NK-92 (cell line): ENCODE data around the gene ATG7.
"Not testable (repeated sequence)": the region's sequence is repeated elsewhere in the genome, so short reads cannot be mapped to it uniquely, and the experiment has no call there.

Source experiments
- DNase-seq: peaks from one replicate; lab custom pipeline; 2025; ENCODE audit not compliant: unreplicated experiment; lab: John Stamatoyannopoulos, UW

ATG7 gene

DNA sequence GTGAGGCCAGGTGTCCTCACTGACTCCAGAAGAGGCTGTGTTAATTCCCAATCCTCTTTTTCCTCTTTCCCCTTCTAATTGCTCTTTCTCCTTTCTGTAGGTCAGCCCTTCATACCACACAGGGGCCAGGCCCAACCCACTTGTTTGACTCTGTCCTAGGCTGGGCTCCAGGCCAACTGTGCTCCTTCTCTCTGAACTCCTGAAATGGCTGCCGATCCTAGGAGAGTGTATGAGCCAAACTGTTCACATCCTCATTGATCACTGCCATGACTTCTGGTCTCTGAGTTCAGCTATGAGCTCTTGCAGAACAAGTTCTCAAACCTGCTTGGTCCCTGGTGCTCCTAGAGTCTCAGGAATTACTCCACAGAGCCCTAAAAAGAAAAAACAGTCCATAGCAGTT is 226.4 kb downstream of the ATG7 start:
- no peak for DNase-seq

DNA sequence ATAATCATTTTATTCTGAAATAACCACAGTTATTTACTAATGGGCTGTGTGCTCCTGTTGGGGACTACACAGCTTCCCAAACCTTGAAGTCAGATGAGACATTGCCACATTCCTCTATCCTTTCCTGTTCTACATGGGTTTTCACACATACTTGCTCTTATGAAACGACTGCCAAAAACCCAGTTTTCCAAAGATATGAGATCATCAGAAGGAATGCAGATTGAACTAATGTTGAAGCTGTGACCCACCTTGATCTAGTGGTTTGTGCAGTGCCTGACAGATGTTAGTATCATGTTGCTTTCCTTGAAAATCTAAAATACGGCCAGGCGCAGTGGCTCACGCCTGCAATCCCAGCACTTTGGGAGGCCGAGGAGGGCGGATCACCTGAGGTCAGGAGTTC is 226.9 kb downstream of the ATG7 start:
- no peak for DNase-seq

- not testable (repeated sequence) for DNase-seq
These were observed 230.2 kb downstream of the ATG7 start for GRCh38 chr3:11502413-11502812.

DNA sequence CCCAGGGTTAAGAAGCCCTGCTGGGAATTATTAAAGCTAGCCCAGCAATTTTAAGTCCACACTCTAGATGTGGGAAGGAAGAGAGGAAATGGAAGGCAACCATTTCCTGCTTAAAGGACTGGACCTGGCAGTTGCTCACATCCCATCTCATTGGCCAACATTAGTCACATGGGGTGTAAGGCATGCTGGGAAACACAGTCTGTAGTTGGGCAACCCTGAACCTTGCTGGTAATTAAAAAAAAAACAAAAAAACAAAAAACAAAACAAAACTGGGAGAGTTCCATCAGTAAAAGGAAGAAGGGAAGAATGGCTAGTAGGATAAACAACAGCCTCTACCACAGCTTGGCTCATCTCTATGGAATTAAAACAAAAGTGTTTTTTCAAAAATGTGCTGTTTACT is 235.5 kb downstream of the ATG7 start:
- DNase-seq = no peak

GRCh38 chr3:11508346-11509172 is 236.4 kb downstream of the ATG7 start:
- DNase-seq = no peak

GRCh38 chr3:11509173-11510000 is 237.2 kb downstream of the ATG7 start:
- no peak for DNase-seq

- no peak for DNase-seq
These were observed 237.8 kb downstream of the ATG7 start for GRCh38 chr3:11510001-11510340.

GRCh38 chr3:11510356-11510755 is 238.2 kb downstream of the ATG7 start:
- no peak for DNase-seq

- not testable (repeated sequence) for DNase-seq
These were observed 239.4 kb downstream of the ATG7 start for GRCh38 chr3:11511606-11512005.

DNA sequence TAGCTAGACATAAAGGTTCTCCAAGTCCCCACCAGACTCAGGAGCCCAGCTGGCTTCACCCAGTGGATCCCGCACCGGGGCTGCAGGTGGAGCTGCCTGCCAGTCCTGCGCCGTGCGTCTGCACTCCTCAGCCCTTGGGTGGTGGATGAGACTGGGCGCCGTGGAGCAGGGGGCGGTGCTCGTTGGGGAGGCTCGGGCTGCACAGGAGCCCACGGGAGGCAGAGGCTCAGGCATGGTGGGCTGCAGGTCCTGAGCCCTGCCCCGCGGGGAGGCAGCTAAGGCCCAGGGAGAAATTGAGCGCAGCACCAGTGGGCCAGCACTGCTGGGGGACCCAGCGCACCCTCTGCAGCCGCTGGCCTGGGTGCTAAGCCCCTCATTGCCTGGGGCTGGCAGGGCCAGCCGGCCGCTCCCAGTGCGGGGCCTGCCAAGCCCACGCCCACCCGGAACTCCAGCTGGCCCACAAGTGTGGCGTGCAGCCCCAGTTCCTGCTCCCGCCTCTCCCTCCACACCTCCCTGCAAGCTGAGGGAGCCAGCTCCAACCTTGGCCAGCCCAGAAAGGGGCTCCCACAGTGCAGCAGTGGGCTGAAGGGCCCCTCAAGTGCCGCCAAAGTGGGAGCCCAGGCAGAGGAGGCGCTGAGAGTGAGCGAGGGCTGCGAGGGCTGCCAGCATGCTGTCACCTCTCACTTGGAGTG is 241.1 kb downstream of the ATG7 start:
- not testable (repeated sequence) for DNase-seq

DNA sequence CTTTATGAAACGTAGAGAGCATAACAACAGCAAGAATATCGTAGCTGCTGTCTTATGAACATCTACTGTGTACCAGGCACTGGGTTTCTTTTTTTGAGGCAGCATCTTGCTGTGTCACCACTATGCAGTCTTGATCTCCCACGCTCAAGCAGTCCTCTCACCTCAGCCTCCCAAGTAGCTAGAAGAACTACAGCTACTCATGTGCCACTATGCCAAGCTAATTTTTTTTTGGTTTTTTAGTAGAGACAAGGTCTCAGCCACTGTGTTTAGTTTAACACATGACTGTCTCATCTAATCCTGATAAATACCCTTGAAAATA is 241.6 kb downstream of the ATG7 start:
- no peak for DNase-seq

GRCh38 chr3:11514191-11514821 is 242.1 kb downstream of the ATG7 start:
- no peak for DNase-seq

DNA sequence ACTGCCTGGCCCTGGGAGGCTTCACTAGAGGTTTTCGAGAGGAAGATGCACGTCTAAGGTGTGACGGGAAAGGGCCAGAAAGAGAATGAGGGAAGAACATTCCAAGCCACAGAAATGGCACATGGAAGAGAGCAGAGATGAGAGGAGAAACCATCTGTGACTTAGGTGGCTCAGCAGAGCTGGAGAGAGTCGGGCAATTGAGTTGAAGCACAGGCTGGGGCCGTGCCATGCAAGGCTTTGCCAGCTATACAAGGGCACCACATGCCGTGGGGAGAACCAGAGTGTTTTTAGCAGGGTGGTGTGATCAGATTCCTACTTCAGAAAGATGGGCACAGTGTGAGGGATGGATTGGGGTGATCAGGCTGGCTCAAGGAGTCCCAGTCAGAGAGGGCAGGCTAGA is 245.4 kb downstream of the ATG7 start:
- DNase-seq = no peak

GRCh38 chr3:11521167-11521566 is 249.0 kb downstream of the ATG7 start:
- no peak for DNase-seq

- DNase-seq = no peak
These were observed 250.2 kb downstream of the ATG7 start for GRCh38 chr3:11522398-11522715.

GRCh38 chr3:11522953-11523571 is 250.9 kb downstream of the ATG7 start:
- DNase-seq = no peak

GRCh38 chr3:11523572-11524101 is 251.4 kb downstream of the ATG7 start:
- no peak for DNase-seq

- not testable (repeated sequence) for DNase-seq
These were observed 253.9 kb downstream of the ATG7 start for GRCh38 chr3:11526121-11526520.

GRCh38 chr3:11529281-11529680 is 257.1 kb downstream of the ATG7 start:
- no peak for DNase-seq

- DNase-seq = no peak
These were observed 258.0 kb downstream of the ATG7 start for GRCh38 chr3:11530153-11530721.
